H1 (cell line): ENCODE measurements around the gene R3HDML. TPM values are rescaled to one million over a fixed set of nuclear protein-coding genes. Genes with fewer than 3 reads are reported as not detected.

ENCODE experiments used
- CTCF ChIA-PET: fragments of 300-600 bp; sonication (Branson Sonifier 250); formaldehyde crosslinking; loops from one replicate; lab custom pipeline; 2021; ENCODE audit not compliant: partially characterized antibody; lab: Charles Lee
- POLR2A ChIA-PET: fragments of 300-600 bp; sonication (Branson Sonifier 250); formaldehyde crosslinking; loops from one replicate; lab custom pipeline; 2021; ENCODE audit warnings: inconsistent platforms; ENCODE audit not compliant: partially characterized antibody; lab: Charles Lee
- DNase-seq, 2 experiments: peaks; one replicate each; pipeline versions ENCODE4 v3.0.0 to v3.0.0-alpha.2; 2010 to 2022; ENCODE audit warnings: low spot score in 2 of 2, low read depth in 1 of 2, mixed read lengths in 1 of 2
- FAIRE-seq: peaks from 2 replicates; lab custom pipeline; 2011; peaks lifted over from hg19 to GRCh38; lab: Jason Lieb, UNC
- H2AFZ ChIP-seq: 2 replicates; pipeline ENCODE4 v1.8.1; 2012; ENCODE audit warnings: low read length, inconsistent platforms
- H2AK5ac ChIP-seq: 2 replicates; pipeline ENCODE4 v1.6.1; 2013; ENCODE audit warnings: low read depth, low read length
- H2BK120ac ChIP-seq: replicated peaks from 2 replicates; pipeline ENCODE3; 2013; ENCODE audit warnings: low read depth, low read length, inconsistent platforms
- H2BK12ac ChIP-seq: 2 replicates; pipeline ENCODE4 v1.6.1; 2013; ENCODE audit warnings: low read depth, low read length
- H2BK15ac ChIP-seq: 2 replicates; pipeline ENCODE4 v1.6.1; 2013; ENCODE audit warnings: low read length
- H2BK20ac ChIP-seq: 2 replicates; pipeline ENCODE4 v1.6.1; 2013; ENCODE audit warnings: low read length
- H2BK5ac ChIP-seq: 2 replicates; pipeline ENCODE4 v1.6.1; 2013; ENCODE audit warnings: low read depth, low read length
- H3K14ac ChIP-seq: 2 replicates; pipeline ENCODE4 v1.6.1; 2013; ENCODE audit warnings: inconsistent platforms; ENCODE audit not compliant: insufficient read length
- H3K18ac ChIP-seq: 2 replicates; pipeline ENCODE4 v1.6.1; 2013; ENCODE audit warnings: low read length; ENCODE audit errors: extremely low read depth
- H3K23ac ChIP-seq: 2 replicates; pipeline ENCODE4 v1.6.1; 2013; ENCODE audit warnings: inconsistent platforms; ENCODE audit not compliant: insufficient read length
- H3K23me2 ChIP-seq: 2 replicates; pipeline ENCODE4 v1.6.1; 2013; ENCODE audit warnings: low read depth, low read length
- H3K27ac ChIP-seq: 2 replicates; pipeline ENCODE4 v1.6.1; 2011; ENCODE audit warnings: low read depth, low read length, inconsistent platforms
- H3K27me3 ChIP-seq, 4 experiments: replicated peaks in 1 of 4; 1 replicate in 1 of 4; 2 replicates in 3 of 4; pipeline versions ENCODE4 v1.6.1 to v1.8.1; 2011 to 2013; ENCODE audit warnings: low read length in 3 of 4, mild to moderate bottlenecking in 3 of 4, inconsistent platforms in 2 of 4, mixed read lengths in 2 of 4, moderate library complexity in 1 of 4; ENCODE audit not compliant: control insufficient read depth in 3 of 4, insufficient read depth in 3 of 4; ENCODE audit errors: extremely low read depth in 1 of 4
- H3K36me3 ChIP-seq, 4 experiments: 2 replicates each; pipeline versions ENCODE4 v1.6.1 to v1.8.1; 2011 to 2013; ENCODE audit warnings: mild to moderate bottlenecking in 4 of 4, low read length in 3 of 4, moderate library complexity in 2 of 4, control low read depth in 1 of 4, inconsistent platforms in 1 of 4; ENCODE audit not compliant: insufficient read depth in 4 of 4, control insufficient read depth in 2 of 4
- H3K4ac ChIP-seq: replicated peaks from 2 replicates; pipeline ENCODE3; 2013; ENCODE audit warnings: low read length, low read depth, mixed read lengths, inconsistent platforms; ENCODE audit not compliant: insufficient read length
- H3K4me1 ChIP-seq, 4 experiments: replicated peaks in 1 of 4; 1 replicate in 1 of 4; 2 replicates in 3 of 4; pipeline versions ENCODE4 v1.6.1 to v1.8.1; 2011 to 2013; ENCODE audit warnings: low read length in 3 of 4, inconsistent platforms in 2 of 4, mixed read lengths in 1 of 4; ENCODE audit not compliant: insufficient read depth in 4 of 4, control insufficient read depth in 3 of 4
- H3K4me2 ChIP-seq, 2 experiments: 2 replicates each; pipeline versions ENCODE4 v1.6.1 to v1.8.1; 2011 to 2013; ENCODE audit warnings: low read depth in 2 of 2, low read length in 2 of 2, control low read depth in 1 of 2, inconsistent platforms in 1 of 2, mild to moderate bottlenecking in 1 of 2; ENCODE audit not compliant: insufficient read depth in 1 of 2
- H3K4me3 ChIP-seq, 4 experiments: fragments of 200-600, 300-600 bp in 1 of 4; sonication (generic), shearing (Covaris generic), sonication (Bioruptor Twin) in 1 of 4; 2 replicates each; pipeline versions ENCODE4 v1.5.1 to v1.8.1; 2011 to 2016; ENCODE audit warnings: low read length in 4 of 4, low read depth in 3 of 4, control low read depth in 2 of 4, inconsistent platforms in 2 of 4, mild to moderate bottlenecking in 2 of 4, mixed read lengths in 1 of 4, moderate library complexity in 1 of 4; ENCODE audit not compliant: insufficient read depth in 2 of 4; ENCODE audit errors: extremely low read depth in 1 of 4
- H3K56ac ChIP-seq: replicated peaks from 2 replicates; pipeline ENCODE3; 2013; ENCODE audit warnings: low read depth, mild to moderate bottlenecking, mixed read lengths, low read length, inconsistent platforms; ENCODE audit not compliant: insufficient read length
- H3K79me1 ChIP-seq: 2 replicates; pipeline ENCODE4 v1.6.1; 2013; ENCODE audit warnings: low read depth, low read length, control low read depth
- H3K79me2 ChIP-seq, 2 experiments: 2 replicates each; pipeline versions ENCODE4 v1.6.1 to v1.8.1; 2012 to 2013; ENCODE audit warnings: low read length in 2 of 2, mild to moderate bottlenecking in 2 of 2, inconsistent platforms in 1 of 2; ENCODE audit not compliant: insufficient read depth in 2 of 2, control insufficient read depth in 1 of 2
- H3K9ac ChIP-seq, 4 experiments: replicated peaks in 1 of 4; 1 replicate in 1 of 4; 2 replicates in 3 of 4; pipeline versions ENCODE4 v1.6.1 to v1.8.1; 2011 to 2013; ENCODE audit warnings: low read depth in 3 of 4, low read length in 3 of 4, control low read depth in 2 of 4, mild to moderate bottlenecking in 2 of 4, moderate library complexity in 2 of 4, inconsistent platforms in 1 of 4; ENCODE audit errors: extremely low read depth in 1 of 4
- H3K9me3 ChIP-seq, 2 experiments: 2 replicates each; pipeline versions ENCODE4 v1.6.1 to v1.8.1; 2012 to 2013; ENCODE audit warnings: mild to moderate bottlenecking in 2 of 2, moderate library complexity in 2 of 2, control low read depth in 1 of 2, inconsistent platforms in 1 of 2, low read depth in 1 of 2, low read length in 1 of 2, mixed read lengths in 1 of 2; ENCODE audit not compliant: insufficient read depth in 2 of 2
- H4K20me1 ChIP-seq, 2 experiments: replicated peaks in 1 of 2; 2 replicates each; pipeline versions ENCODE3 to v1.8.1; 2011 to 2013; ENCODE audit warnings: inconsistent platforms in 2 of 2, low read length in 2 of 2, mild to moderate bottlenecking in 1 of 2; ENCODE audit not compliant: insufficient read depth in 2 of 2, control insufficient read depth in 1 of 2
- H4K5ac ChIP-seq: 2 replicates; pipeline ENCODE4 v1.6.1; 2013; ENCODE audit warnings: low read length, low read depth, mixed read lengths, inconsistent platforms; ENCODE audit not compliant: insufficient read length
- H4K8ac ChIP-seq: 2 replicates; pipeline ENCODE4 v1.8.0; 2013; ENCODE audit warnings: mild to moderate bottlenecking, moderate library complexity, low read length, inconsistent platforms; ENCODE audit not compliant: insufficient read depth; ENCODE audit errors: extremely low read depth
- H4K91ac ChIP-seq: replicated peaks from 2 replicates; pipeline ENCODE3; 2013; ENCODE audit warnings: low read length, mixed read lengths, inconsistent platforms; ENCODE audit not compliant: insufficient read length
- ATF2 ChIP-seq: IDR thresholded peaks from 2 replicates; pipeline ENCODE4 v1.6.1; 2012; ENCODE audit warnings: low read length, inconsistent platforms
- BACH1 ChIP-seq: IDR thresholded peaks from 2 replicates; pipeline ENCODE4 v1.6.1; 2012; ENCODE audit warnings: low read length, improper control_type of control experiment
- CHD2 ChIP-seq: IDR thresholded peaks from 2 replicates; pipeline ENCODE4 v1.6.1; 2012; ENCODE audit warnings: low read length, improper control_type of control experiment
- EP300 ChIP-seq, 2 experiments: IDR thresholded peaks; 1 replicate in 1 of 2; 2 replicates in 1 of 2; pipeline ENCODE4 v1.6.1; 2011 to 2012; ENCODE audit warnings: low read depth in 2 of 2, low read length in 2 of 2, mild to moderate bottlenecking in 2 of 2, borderline replicate concordance in 1 of 2, inconsistent platforms in 1 of 2, moderate library complexity in 1 of 2
- EZH2 ChIP-seq: fragments of 200-600 bp; sonication (generic); IDR thresholded peaks from 2 replicates; pipeline ENCODE4 v1.7.1; 2012; ENCODE audit warnings: low read depth, mild to moderate bottlenecking, moderate library complexity, low read length, inconsistent platforms; ENCODE audit not compliant: severe bottlenecking
- HDAC2 ChIP-seq, 2 experiments: fragments of 300-600 bp in 1 of 2; sonication (generic) in 1 of 2; IDR thresholded peaks; 2 replicates each; pipeline ENCODE4 v1.6.1; 2011 to 2012; ENCODE audit warnings: low read depth in 2 of 2, low read length in 2 of 2, mild to moderate bottlenecking in 2 of 2, moderate library complexity in 2 of 2, borderline replicate concordance in 1 of 2, inconsistent platforms in 1 of 2
- MAX ChIP-seq: IDR thresholded peaks from 2 replicates; pipeline ENCODE4 v1.6.1; 2012; ENCODE audit warnings: inconsistent platforms
- NANOG ChIP-seq: IDR thresholded peaks from 2 replicates; pipeline ENCODE4 v1.6.1; 2011; ENCODE audit warnings: low read length, low read depth, mild to moderate bottlenecking, inconsistent platforms; ENCODE audit not compliant: insufficient read depth, poor library complexity, severe bottlenecking
- RAD21 ChIP-seq, 2 experiments: IDR thresholded peaks in 1 of 2; conservative IDR thresholded peaks in 1 of 2; 2 replicates each; pipeline ENCODE4 v1.6.1; 2011; ENCODE audit warnings: low read depth in 2 of 2, low read length in 2 of 2, improper control_type of control experiment in 1 of 2, inconsistent platforms in 1 of 2, mild to moderate bottlenecking in 1 of 2, moderate library complexity in 1 of 2
- SIRT6 ChIP-seq: IDR thresholded peaks from one replicate; pipeline ENCODE4 v1.7.1; 2012; ENCODE audit warnings: low read length, inconsistent platforms
- SRF ChIP-seq: IDR thresholded peaks from 2 replicates; pipeline ENCODE4 v1.6.1; 2011; ENCODE audit warnings: mild to moderate bottlenecking, low read depth, low read length, moderate library complexity
- SUZ12 ChIP-seq: fragments of 200-600 bp; sonication (generic); IDR thresholded peaks from 2 replicates; pipeline ENCODE4 v1.6.1; 2012; ENCODE audit warnings: mild to moderate bottlenecking, inconsistent platforms, low read length, moderate library complexity, mixed read lengths
- polyA plus RNA-seq, 7 experiments: library from polyadenylated mRNA; depleted of rRNA in 3 of 7; stranded (reverse) in 5 of 7; unstranded in 2 of 7; fragments of >200 nt in 5 of 7; fragments of 200-250 nt in 2 of 7; gene quantifications; 1 replicate in 5 of 7; 2 replicates in 1 of 7; 4 replicates in 1 of 7; pipeline versions ENCODE4 v1.2.1 to v1.2.3, GENCODE V29; 2011 to 2013; ENCODE audit warnings: missing spikeins in 2 of 7, mixed read lengths in 2 of 7
- total RNA-seq: library from RNA; stranded (reverse); fragmentation: NEBNext Ultra II Directional; extraction: Animal tissue kit (Norgen Biotek cat#: 25700); gene quantifications from 2 replicates; pipeline ENCODE4 v1.2.1, GENCODE V29; 2021

R3HDML gene
- total and polyA plus RNA-seq, 2 of the 8 experiments (the other 6 are each of a cell fraction or from before 2014, with no cell fraction given): not detected

DNA sequence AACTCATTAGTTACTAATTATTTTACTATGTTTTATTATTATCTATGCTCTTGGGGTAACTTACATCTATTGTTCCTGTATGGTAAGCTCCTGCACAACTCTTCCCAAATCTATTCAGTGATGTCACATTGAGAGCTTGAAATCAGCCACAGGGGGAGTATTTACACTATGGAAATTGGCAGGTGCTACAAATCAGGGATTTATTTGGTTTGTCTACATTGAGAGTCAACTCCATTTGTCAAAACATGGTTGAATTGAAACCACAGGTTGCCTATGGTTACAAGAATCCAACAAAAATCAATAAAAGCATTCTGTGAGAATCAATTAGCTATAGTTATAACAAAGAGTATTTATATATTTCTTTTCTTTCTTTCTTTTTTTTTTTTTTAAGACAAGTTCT is 22.0 kb upstream of the R3HDML start:
- Histone ChIP-seq H3K4ac (no peak overlapping the region), H2BK120ac (no peak overlapping the region), H3K4me2 (no peak overlapping the region), H3K9ac (no peak overlapping the region), H3K79me1 (no peaks in the 10 kb centered on the region), H2AK5ac (no peak overlapping the region), H3K27ac (no peak overlapping the region), H4K20me1 (no peaks in the 10 kb centered on the region), H2BK20ac (no peak overlapping the region), H3K36me3 (no peaks in the 10 kb centered on the region), H4K91ac (no peak overlapping the region), H3K79me2 (no peaks in the 10 kb centered on the region), H4K8ac (no peak overlapping the region), H3K18ac (no peak overlapping the region), H3K4me3 (no peak overlapping the region), H3K23me2 (peaks cover 5% of the 10 kb centered on the region), H3K14ac (no peak overlapping the region), H3K23ac (no peak overlapping the region), H4K5ac (no peak overlapping the region), H2BK5ac (no peak overlapping the region), H3K56ac (no peak overlapping the region), H2BK15ac (no peak overlapping the region), H3K4me1 (peaks cover 0 to 5% (median 2%) of the 10 kb centered on the region in 4 experiments; a peak in 2 of 7 replicates), H2AFZ (no peak overlapping the region), H2BK12ac (no peak overlapping the region), H3K9me3 (no peaks in the 10 kb centered on the region), H3K27me3 (peaks cover 0 to 17% (median 7%) of the 10 kb centered on the region in 4 experiments; a peak in 4 of 7 replicates)
- CTCF ChIA-PET: interaction anchor here (0.6 to 11.3 kb wide), 7 partner anchors 12 to 404 kb away, joined by 3 to 139 read pairs (median 3); no protein-coding TSS in a partner anchor
- no peak for DNase-seq
- POLR2A ChIA-PET: no interaction called here
- FAIRE-seq: no peak
- no peak for TF ChIP-seq RAD21 (IDR thresholded peaks at IDR 0.05 in 1 of 2, conservative IDR thresholded peaks at IDR 0.05 in 1 of 2; ENCODE audit: low read depth in 2 of 2, low read length in 2 of 2)
- TF ChIP-seq BACH1: no peak
- no peak for TF ChIP-seq EP300 (IDR thresholded peaks at IDR 0.05; ENCODE audit: borderline replicate concordance in 1 of 2, low read depth in 2 of 2, low read length in 2 of 2)
- no peak for TF ChIP-seq MAX
- no peak for TF ChIP-seq SUZ12
- TF ChIP-seq ATF2: no peak
- TF ChIP-seq HDAC2 (IDR thresholded peaks at IDR 0.05; ENCODE audit: borderline replicate concordance in 1 of 2, low read depth in 2 of 2, low read length in 2 of 2): no peak
- no peak for TF ChIP-seq SIRT6
- no peak for TF ChIP-seq CHD2
- no peak for TF ChIP-seq NANOG
- TF ChIP-seq SRF: no peak
- TF ChIP-seq EZH2: no peak
